ENCODE data around the gene NCBP3.
A peak's percentile ranks its signal among the peaks of the same experiment; 100 is the strongest.
"Not testable (repeated sequence)": the region's sequence is repeated elsewhere in the genome, so short reads cannot be mapped to it uniquely, and the experiment has no call there.

The NCBP3 gene

DNA sequence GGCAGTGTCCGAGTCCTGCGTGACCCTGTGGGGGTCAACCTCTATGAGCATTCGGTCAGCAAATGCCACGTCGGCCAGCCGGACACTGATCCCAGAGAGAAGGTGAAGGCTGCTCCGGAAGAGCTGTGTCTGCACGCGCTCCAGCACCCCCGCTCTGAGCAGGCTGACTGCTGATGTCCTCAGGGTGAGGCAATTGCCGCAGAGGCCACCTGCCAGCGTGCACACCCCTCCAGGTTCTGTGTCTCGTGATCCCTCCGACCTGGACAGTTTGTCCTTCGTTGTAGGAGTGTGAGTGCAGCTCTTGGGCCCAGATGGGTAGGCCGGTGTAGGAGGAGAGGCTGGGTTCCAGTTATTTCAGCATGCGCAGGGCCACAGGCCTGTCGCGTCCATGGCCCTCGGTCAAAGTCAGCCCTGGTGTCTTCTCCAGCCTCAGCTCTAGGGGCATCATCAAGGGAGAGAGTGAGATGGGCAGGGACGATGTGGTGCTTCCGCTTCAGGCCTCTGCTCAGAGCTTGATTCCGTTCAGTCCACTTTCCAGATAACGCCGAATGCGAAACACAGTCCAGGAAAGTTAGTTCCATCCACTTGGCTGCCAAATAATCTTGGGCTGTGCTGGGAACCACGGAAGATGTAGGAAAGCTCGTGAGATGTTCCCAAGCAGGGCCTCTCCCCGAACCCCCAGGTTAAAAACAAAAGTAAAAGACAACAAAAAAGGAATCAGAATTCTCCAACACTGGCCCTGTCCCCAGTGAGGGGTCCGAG lies 15.1 kb upstream of the NCBP3 start:
- TF ChIP-seq, protein P1, sequence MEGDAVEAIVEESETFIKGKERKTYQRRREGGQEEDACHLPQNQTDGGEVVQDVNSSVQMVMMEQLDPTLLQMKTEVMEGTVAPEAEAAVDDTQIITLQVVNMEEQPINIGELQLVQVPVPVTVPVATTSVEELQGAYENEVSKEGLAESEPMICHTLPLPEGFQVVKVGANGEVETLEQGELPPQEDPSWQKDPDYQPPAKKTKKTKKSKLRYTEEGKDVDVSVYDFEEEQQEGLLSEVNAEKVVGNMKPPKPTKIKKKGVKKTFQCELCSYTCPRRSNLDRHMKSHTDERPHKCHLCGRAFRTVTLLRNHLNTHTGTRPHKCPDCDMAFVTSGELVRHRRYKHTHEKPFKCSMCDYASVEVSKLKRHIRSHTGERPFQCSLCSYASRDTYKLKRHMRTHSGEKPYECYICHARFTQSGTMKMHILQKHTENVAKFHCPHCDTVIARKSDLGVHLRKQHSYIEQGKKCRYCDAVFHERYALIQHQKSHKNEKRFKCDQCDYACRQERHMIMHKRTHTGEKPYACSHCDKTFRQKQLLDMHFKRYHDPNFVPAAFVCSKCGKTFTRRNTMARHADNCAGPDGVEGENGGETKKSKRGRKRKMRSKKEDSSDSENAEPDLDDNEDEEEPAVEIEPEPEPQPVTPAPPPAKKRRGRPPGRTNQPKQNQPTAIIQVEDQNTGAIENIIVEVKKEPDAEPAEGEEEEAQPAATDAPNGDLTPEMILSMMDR (IDR thresholded peaks at IDR 0.05; ENCODE audit: extremely low read depth, missing control alignments): no peak

DNA sequence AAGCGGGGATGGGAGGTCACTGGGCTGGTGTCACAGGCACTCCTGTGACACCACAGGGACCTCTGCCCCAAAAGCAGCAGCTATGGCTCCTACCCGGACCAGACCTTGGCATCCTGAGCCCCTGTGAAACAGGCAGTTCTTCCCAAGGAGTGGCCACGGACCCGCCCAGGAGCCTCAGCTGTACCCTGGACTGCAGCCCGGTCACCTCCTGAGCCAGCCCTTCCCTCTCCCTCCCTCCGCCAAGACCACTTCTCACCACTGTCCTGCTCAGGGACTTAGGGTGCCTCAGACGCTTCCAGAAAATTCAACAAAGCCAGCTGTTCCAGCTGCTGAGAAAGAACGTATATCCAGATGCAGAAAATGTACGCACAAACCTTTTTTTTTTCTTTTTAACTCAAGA lies 13.9 kb upstream of the NCBP3 start:
- TF ChIP-seq, protein P1 (IDR thresholded peaks at IDR 0.05; ENCODE audit: extremely low read depth, missing control alignments): no peak
- DNase-seq (ENCODE audit: low spot score): no peak

More for the DNA sequence above, 15.1 kb upstream of the NCBP3 start:
- no peak for DNase-seq (ENCODE audit: low spot score)

DNA sequence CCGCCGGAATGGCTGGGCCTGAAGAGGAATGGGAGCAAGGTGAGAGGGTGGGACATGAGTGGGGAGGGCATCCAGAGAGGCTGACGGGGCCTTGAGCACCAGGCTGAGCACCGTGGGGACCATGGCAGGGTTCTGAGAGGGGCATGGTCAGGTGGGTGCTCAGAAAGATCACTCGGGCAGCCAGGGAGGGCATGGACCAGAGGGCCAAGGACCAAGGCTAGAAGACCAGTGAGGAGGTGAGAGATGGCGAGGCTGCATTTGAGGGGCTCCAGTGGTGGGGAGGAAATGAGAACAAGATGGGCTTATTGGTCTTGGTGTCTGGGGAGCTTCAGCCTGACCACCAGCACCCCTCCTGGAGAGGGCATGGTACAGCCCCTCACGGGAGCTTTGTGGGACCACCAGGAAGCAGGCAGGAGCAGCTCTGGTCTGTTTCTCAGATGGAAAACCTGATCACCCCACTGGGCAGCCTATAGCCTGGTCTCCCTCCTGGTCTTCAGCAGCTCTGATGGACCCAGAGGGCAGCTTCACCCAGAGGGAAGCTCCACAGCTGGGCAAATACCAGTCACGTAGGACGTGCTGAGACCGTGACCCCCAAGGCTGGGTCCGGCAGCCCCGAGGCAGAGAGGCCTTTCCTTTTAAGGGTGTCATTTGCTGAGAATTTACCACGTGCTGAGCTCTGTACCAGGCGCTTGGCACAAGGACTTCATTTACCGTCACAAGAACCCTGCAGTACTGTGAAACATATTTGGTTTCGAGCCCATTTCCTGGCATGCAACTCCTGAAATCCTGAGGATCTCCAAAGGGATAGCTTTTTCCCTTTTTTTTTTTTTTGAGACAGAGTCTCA lies 11.4 kb upstream of the NCBP3 start:
- DNase-seq (ENCODE audit: low spot score): no peak
- TF ChIP-seq, protein P1 (IDR thresholded peaks at IDR 0.05; ENCODE audit: extremely low read depth, missing control alignments): no peak

DNA sequence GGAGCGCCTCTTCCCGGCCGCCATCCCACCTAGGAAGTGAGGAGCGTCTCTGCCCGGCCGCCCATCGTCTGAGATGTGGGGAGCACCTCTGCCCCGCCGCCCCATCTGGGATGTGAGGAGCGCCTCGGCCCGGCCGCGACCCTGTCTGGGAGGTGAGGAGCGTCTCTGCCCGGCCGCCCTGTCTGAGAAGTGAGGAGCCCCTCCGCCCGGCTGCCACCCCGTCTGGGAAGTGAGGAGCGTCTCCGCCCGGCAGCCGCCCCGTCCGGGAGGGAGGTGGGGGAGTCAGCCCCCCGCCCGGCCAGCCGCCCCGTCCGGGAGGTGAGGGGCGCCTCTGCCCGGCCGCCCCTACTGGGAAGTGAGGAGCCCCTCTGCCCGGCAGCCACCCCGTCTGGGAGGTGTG lies 8.2 kb upstream of the NCBP3 start:
- DNase-seq (ENCODE audit: low spot score): not testable (repeated sequence)

DNA sequence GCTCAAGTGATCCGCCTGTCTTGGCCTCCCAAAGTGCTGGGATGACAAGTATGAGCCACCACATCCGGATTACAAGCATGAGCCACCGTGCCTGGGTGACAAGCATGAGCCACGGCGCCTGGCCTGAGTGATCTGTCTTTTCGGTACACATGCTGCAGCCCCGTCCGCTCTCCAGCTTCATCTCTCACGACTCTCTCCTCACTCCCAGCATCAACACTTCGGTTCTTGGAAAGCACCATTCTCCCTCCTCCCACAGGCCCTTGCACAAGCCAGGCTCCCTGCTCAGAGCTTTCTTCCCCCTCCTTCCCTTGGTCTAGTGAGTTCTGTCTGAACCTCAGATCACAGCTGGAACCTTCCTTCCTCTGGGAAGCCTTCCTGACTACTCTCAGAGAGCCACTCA lies 6.5 kb upstream of the NCBP3 start:
- DNase-seq (ENCODE audit: low spot score): peak; percentile 13

DNA sequence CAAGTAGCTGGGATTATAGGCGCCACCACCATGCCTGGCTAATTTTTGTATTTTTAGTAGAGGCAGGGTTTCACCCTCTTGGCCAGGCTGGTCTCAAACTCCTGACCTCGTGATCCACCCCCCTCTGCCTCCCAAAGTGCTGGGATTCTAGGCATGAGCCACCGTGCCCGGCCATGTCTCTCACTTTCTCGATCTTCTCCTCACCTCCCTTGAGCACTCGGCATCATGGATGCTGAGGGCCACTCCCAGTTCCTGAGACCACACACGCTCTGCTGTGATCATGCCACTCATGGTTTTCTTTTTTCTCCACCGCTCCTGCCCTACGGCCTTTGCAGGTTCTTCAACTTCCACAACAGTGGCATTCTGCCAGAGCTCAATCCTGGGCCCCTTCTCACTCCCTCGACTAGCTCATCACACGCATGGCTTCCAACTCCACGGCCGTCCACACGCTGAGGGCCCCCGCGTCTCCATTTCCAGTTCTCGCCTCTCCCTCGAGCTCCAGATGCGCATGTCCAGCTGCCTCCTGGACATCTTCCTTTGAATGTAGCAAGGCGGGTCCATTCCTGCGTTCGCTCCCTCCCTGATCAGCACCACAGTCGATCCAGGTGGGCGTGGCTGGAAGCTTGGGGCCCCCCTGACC lies 5.5 kb upstream of the NCBP3 start:
- TF ChIP-seq, protein P1 (IDR thresholded peaks at IDR 0.05; ENCODE audit: extremely low read depth, missing control alignments): no peak
- no peak for DNase-seq (ENCODE audit: low spot score)

More for the DNA sequence above, 6.5 kb upstream of the NCBP3 start:
- TF ChIP-seq, protein P1 (IDR thresholded peaks at IDR 0.05; ENCODE audit: extremely low read depth, missing control alignments): no peak

DNA sequence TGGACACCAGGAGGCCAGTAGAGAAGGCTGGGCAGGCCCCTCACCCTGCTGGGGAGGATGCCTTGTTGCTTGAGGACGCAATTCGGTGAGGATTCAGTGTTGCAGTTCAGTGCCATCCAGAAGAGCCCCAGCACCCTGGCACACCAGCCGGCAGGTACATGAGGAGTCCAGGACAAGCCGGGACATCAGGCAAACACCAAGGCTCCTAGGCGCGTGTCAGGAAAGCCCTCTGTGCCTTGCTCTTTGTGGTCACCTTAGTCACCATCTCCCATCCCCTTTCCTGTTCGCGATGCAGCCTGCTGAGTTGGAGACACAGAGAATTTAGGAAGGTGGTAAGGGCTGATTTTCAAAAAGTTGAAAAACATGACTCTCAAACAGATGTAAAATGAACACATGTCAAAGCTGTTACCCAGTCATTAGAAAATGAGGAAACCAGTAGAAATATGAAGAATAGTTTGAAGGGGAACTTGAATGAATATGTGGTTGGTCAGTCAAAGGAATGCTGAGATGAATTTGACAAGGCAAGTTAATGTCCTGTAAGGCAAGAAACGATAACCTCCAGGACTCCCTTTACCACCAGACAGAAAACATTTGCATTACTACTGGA lies 2.3 kb upstream of the NCBP3 start:
- DNase-seq (ENCODE audit: low spot score): no peak
- TF ChIP-seq, protein P1 (IDR thresholded peaks at IDR 0.05; ENCODE audit: extremely low read depth, missing control alignments): no peak
